Smooth muscle cell (in vitro differentiated cells): ENCODE data around the gene TTC21A. TPM values are rescaled to one million over a fixed set of nuclear protein-coding genes. Genes with fewer than 3 reads are reported as not detected.

Experiments
- DNase-seq: peaks from one replicate; lab custom pipeline; 2025; ENCODE audit not compliant: unreplicated experiment; lab: John Stamatoyannopoulos, UW
- H2AFZ ChIP-seq: fragments of 200-600 bp; sonication (generic); 2 replicates; pipeline ENCODE4 v1.6.0; 2016; ENCODE audit warnings: antibody characterized with exemption, low read depth, mild to moderate bottlenecking
- H3F3A ChIP-seq: fragments of 200-600 bp; sonication (generic); 2 replicates; pipeline ENCODE4 v1.6.0; 2017; ENCODE audit warnings: antibody characterized with exemption, low read depth
- H3K27ac ChIP-seq: fragments of 200-600 bp; sonication (generic); 2 replicates; pipeline ENCODE4 v1.5.1; 2016; ENCODE audit warnings: low read depth, mild to moderate bottlenecking
- H3K27me3 ChIP-seq: fragments of 200-600 bp; sonication (generic); 2 replicates; pipeline ENCODE4 v1.6.1; 2016; ENCODE audit warnings: low read depth, mild to moderate bottlenecking
- H3K36me3 ChIP-seq: fragments of 200-600 bp; sonication (generic); 2 replicates; pipeline ENCODE4 v1.5.1; 2016; ENCODE audit warnings: low read depth
- H3K4me1 ChIP-seq: fragments of 200-600 bp; sonication (generic); 2 replicates; pipeline ENCODE4 v1.5.1; 2016; ENCODE audit warnings: low read depth
- H3K4me2 ChIP-seq: fragments of 200-600 bp; sonication (generic); 2 replicates; pipeline ENCODE4 v1.6.0; 2016; ENCODE audit warnings: mild to moderate bottlenecking
- H3K4me3 ChIP-seq: fragments of 200-600 bp; sonication (generic); 2 replicates; pipeline ENCODE4 v1.5.1; 2016; ENCODE audit warnings: mild to moderate bottlenecking
- H3K79me2 ChIP-seq: fragments of 200-600 bp; sonication (generic); 2 replicates; pipeline ENCODE4 v1.6.0; 2016; ENCODE audit warnings: low read depth, mild to moderate bottlenecking
- H3K9ac ChIP-seq: fragments of 200-600 bp; sonication (generic); 2 replicates; pipeline ENCODE4 v1.6.0; 2016; ENCODE audit warnings: low read depth
- H3K9me3 ChIP-seq: fragments of 200-600 bp; sonication (generic); replicated peaks from 2 replicates; pipeline ENCODE4 v1.5.1; 2016; ENCODE audit warnings: low read depth
- H4K20me1 ChIP-seq: fragments of 200-600 bp; sonication (generic); 2 replicates; pipeline ENCODE4 v1.6.0; 2016; ENCODE audit warnings: low read depth
- CTCF ChIP-seq: fragments of 200-600 bp; sonication (generic); IDR thresholded peaks from 2 replicates; pipeline ENCODE4 v1.5.1; 2017; ENCODE audit warnings: borderline replicate concordance, mild to moderate bottlenecking, antibody characterized with exemption; ENCODE audit not compliant: insufficient read depth, poor library complexity, severe bottlenecking
- WGBS: methylation state at CpG from one replicate; pipeline ENCODE4 v1.1.7; 2016; ENCODE audit warnings: low lambda C conversion rate; 5-methylcytosine and 5-hydroxymethylcytosine counted together
- polyA plus RNA-seq: library from polyadenylated mRNA; unstranded; fragments of >200 nt; fragmentation: Nextera tagmentation; extraction: Ambion mirVana; gene quantifications from 2 replicates; pipeline ENCODE4 v1.2.1, GENCODE V29; 2016
- total RNA-seq: library from RNA; depleted of rRNA; stranded (reverse); fragments of >200 nt; gene quantifications from 2 replicates; pipeline ENCODE4 v1.2.3, GENCODE V29; 2014

Gene TTC21A
- total and polyA plus RNA-seq, 2 experiments from 2014 or later: 2.3 to 10.6 TPM

- no peak for DNase-seq
- Histone ChIP-seq H3F3A (no peaks in the 10 kb centered on the region), H2AFZ (peak overlapping the region; percentile 69), H3K27me3 (no peaks in the 10 kb centered on the region), H3K36me3 (no peaks in the 10 kb centered on the region), H3K27ac (peak overlapping the region; percentile 92), H3K79me2 (peaks cover 43% of the 10 kb centered on the region), H3K4me2 (peak overlapping the region; percentile 98), H3K4me3 (peak overlapping the region; percentile 98), H3K4me1 (peaks cover 15% of the 10 kb centered on the region), H4K20me1 (peaks cover 50% of the 10 kb centered on the region), H3K9ac (peak overlapping the region; percentile 95), H3K9me3 (no peaks in the 10 kb centered on the region)
- WGBS: under 1% methylated on average over 55 of the region's 55 CpGs
- TF ChIP-seq CTCF: no peak
Observed at GRCh38 chr3:39106851-39107387, 561 bp upstream of the TTC21A start.

GRCh38 chr3:39108200-39108710 is 775 bp downstream of the TTC21A start:
- no peak for DNase-seq
- TF ChIP-seq CTCF: no peak
- H3K27me3 ChIP-seq: no peaks in the 10 kb centered on the region
- H3F3A ChIP-seq: no peaks in the 10 kb centered on the region
- H3K9ac ChIP-seq: peak overlapping the region; percentile 95
- peaks cover 15% of the 10 kb centered on the region for H3K4me1 ChIP-seq
- peak overlapping the region; percentile 92 for H3K27ac ChIP-seq
- H4K20me1 ChIP-seq: peaks cover 37% of the 10 kb centered on the region
- H3K4me3 ChIP-seq: peak overlapping the region; percentile 98
- no peaks in the 10 kb centered on the region for H3K36me3 ChIP-seq
- peak overlapping the region; percentile 98 for H3K4me2 ChIP-seq
- 25% methylated on average over 2 of the region's 2 CpGs for WGBS
- peaks cover 40% of the 10 kb centered on the region for H3K79me2 ChIP-seq
- no peaks in the 10 kb centered on the region for H3K9me3 ChIP-seq
- peak overlapping the region; percentile 69 for H2AFZ ChIP-seq

- no peak overlapping the region for H3K27ac ChIP-seq
- no peak overlapping the region for H3K9ac ChIP-seq
- no peaks in the 10 kb centered on the region for H3K36me3 ChIP-seq
- no peak overlapping the region for H3K4me2 ChIP-seq
- 94% methylated on average over 5 of the region's 5 CpGs for WGBS
- no peaks in the 10 kb centered on the region for H3F3A ChIP-seq
- H2AFZ ChIP-seq: no peak overlapping the region
- H3K9me3 ChIP-seq: no peaks in the 10 kb centered on the region
- TF ChIP-seq CTCF: no peak
- H3K4me3 ChIP-seq: no peak overlapping the region
- no peaks in the 10 kb centered on the region for H3K27me3 ChIP-seq
- H3K4me1 ChIP-seq: peaks cover 15% of the 10 kb centered on the region
- DNase-seq: no peak
- peaks cover 28% of the 10 kb centered on the region for H4K20me1 ChIP-seq
- H3K79me2 ChIP-seq: peaks cover 32% of the 10 kb centered on the region
Observed at GRCh38 chr3:39109086-39109485, 1.6 kb downstream of the TTC21A start.
